GM18519 (cell line): ENCODE data around the gene SLITRK1.

Experiments
- ATAC-seq: cut with Tn5 transposase; IDR thresholded peaks from one replicate; pipeline ENCODE4 v1.9.1; 2021; ENCODE audit warnings: mild to moderate bottlenecking, moderate library complexity; ENCODE audit not compliant: unreplicated experiment, low FRiP score

SLITRK1 gene

GRCh38 chr13:83881917-83882605 lies at the start of gene SLITRK1:
Gene SLITRK1, minus strand, starts transcription at chr13:83882474. Its CDS starts 967 bp downstream, at chr13:83881507.
- ATAC-seq: no peak

GRCh38 chr13:83929157-83929556 lies 46.9 kb upstream of the SLITRK1 start:
- ATAC-seq: no peak

- no peak for ATAC-seq
Measured at GRCh38 chr13:83919775-83920174, 37.5 kb upstream of the SLITRK1 start.

- no peak for ATAC-seq
Measured at GRCh38 chr13:83914368-83914767, 32.1 kb upstream of the SLITRK1 start.

GRCh38 chr13:83907196-83907989 lies 25.1 kb upstream of the SLITRK1 start:
- no peak for ATAC-seq

- no peak for ATAC-seq
Measured at GRCh38 chr13:83906240-83906820, 24.1 kb upstream of the SLITRK1 start.

- no peak for ATAC-seq
Measured at GRCh38 chr13:83905641-83906040, 23.4 kb upstream of the SLITRK1 start.

GRCh38 chr13:83895994-83896580 lies 13.8 kb upstream of the SLITRK1 start:
- no peak for ATAC-seq

- ATAC-seq: no peak
Measured at GRCh38 chr13:83890358-83890757, 8.1 kb upstream of the SLITRK1 start.

GRCh38 chr13:83884141-83884540 lies 1.9 kb upstream of the SLITRK1 start:
- ATAC-seq: no peak

- no peak for ATAC-seq
Measured at GRCh38 chr13:83883061-83883523, 818 bp upstream of the SLITRK1 start.

- no peak for ATAC-seq
Measured at GRCh38 chr13:83882606-83882959, 309 bp upstream of the SLITRK1 start.

- no peak for ATAC-seq
Measured at GRCh38 chr13:83881140-83881684, 1.1 kb downstream of the SLITRK1 start.

- ATAC-seq: no peak
Measured at GRCh38 chr13:83880275-83881139, 1.8 kb downstream of the SLITRK1 start.

GRCh38 chr13:83879431-83880171 lies 2.7 kb downstream of the SLITRK1 start:
- no peak for ATAC-seq

- no peak for ATAC-seq
Measured at GRCh38 chr13:83878691-83879430, 3.4 kb downstream of the SLITRK1 start.

GRCh38 chr13:83877651-83878355 lies 4.5 kb downstream of the SLITRK1 start:
- no peak for ATAC-seq

GRCh38 chr13:83876546-83876945 lies 5.7 kb downstream of the SLITRK1 start:
- peak; percentile 96 for ATAC-seq
